Measurements from ENCODE around the gene KATNAL2. TPM values are rescaled to one million over a fixed set of nuclear protein-coding genes. Genes with fewer than 3 reads are reported as not detected.
A peak's percentile ranks its signal among the peaks of the same experiment; 100 is the strongest.

KATNAL2 gene
- total and polyA plus RNA-seq, 10 of the 15 experiments (the other 5 are each of a cell fraction or from before 2014, with no cell fraction given), result 0.20 to 2.4 (median 1.7) TPM

DNA sequence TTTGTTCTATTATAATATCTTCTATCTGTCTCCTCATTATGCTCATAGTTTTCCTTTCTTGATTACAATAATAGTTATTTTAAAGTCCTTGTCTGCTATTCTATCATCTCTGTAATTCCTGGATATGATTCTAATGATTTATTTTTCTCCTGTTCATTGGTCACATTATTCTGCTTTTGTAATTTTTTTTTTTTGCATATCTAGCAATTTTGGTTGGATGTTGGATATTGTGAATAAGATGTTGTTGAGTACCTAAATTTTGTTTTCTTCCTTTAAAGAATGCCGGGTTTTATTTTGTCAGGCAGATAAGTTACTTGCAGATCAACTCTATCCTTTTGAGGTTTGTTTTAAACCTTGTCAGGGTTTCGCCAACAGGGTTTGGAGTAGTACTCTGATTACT is 25.2 kb downstream of the KATNAL2 start (continued):
- TF ChIP-seq, protein P1, sequence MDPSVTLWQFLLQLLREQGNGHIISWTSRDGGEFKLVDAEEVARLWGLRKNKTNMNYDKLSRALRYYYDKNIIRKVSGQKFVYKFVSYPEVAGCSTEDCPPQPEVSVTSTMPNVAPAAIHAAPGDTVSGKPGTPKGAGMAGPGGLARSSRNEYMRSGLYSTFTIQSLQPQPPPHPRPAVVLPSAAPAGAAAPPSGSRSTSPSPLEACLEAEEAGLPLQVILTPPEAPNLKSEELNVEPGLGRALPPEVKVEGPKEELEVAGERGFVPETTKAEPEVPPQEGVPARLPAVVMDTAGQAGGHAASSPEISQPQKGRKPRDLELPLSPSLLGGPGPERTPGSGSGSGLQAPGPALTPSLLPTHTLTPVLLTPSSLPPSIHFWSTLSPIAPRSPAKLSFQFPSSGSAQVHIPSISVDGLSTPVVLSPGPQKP (IDR thresholded peaks at IDR 0.05; ENCODE audit: low read depth, low read length), result no peak
- no peak for TF ChIP-seq YY1 (IDR thresholded peaks at IDR 0.05; ENCODE audit: low read depth, low read length)
- no peak for TF ChIP-seq KDM1A (IDR thresholded peaks at IDR 0.05; ENCODE audit: borderline replicate concordance)
- no peak for TF ChIP-seq IRF4 (IDR thresholded peaks at IDR 0.05; ENCODE audit: low read depth, low read length)
- no peak for TF ChIP-seq SREBF2 (IDR thresholded peaks at IDR 0.05; ENCODE audit: low read length)
- no peak for TF ChIP-seq CREM (IDR thresholded peaks at IDR 0.05; ENCODE audit: low read depth)
- no peak for TF ChIP-seq ZNF217 (IDR thresholded peaks at IDR 0.05)
- no peak for TF ChIP-seq SIN3A (IDR thresholded peaks at IDR 0.05; ENCODE audit: low read depth, low read length)
- no peak for TF ChIP-seq JUND (IDR thresholded peaks at IDR 0.05; ENCODE audit: low read depth, low read length)
- TF ChIP-seq HDAC2 (IDR thresholded peaks at IDR 0.05), result no peak
- TF ChIP-seq FOXK2 (IDR thresholded peaks at IDR 0.05), result no peak

DNA sequence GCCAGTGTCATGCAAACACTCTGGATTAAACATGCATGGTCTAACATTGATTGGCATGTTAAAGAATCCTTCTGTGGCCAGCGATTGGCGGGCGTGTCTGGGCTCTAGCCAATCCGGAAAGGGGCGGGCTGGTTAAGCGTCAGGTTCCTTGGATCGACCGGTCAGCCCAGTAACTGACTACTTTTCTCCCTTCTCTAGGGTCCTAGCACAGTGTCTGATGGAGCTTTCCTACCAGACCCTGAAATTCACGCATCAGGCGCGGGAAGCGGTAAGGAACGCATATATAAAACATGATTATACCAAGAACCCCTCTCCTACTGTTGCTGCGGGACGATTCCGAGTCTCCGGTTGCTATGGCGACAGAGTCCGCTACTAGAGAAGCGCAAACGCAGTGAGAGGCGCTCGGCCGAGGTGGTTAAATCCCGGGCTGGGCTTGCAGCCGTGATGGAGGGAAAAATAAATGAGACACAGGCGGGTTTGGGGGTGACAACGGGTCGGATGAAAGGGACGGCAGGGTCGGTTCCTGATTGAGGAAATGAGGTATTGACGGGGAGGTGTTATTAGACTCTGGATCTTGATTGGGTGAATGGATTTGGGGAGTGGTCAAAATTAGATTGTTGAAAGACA is 29.4 kb downstream of the KATNAL2 start:
- Histone ChIP-seq H4K20me1 (ENCODE audit: control insufficient read depth, insufficient read depth) (no peaks in the 10 kb centered on the region), H3K27ac (ENCODE audit: control insufficient read depth, insufficient read depth) (no peak overlapping the region), H3K4me2 (ENCODE audit: control insufficient read depth, insufficient read depth) (peak overlapping the region; percentile 49), H3K4me3 (peak overlapping the region; percentile 75), H3K9me3 (replicated peaks; ENCODE audit: control insufficient read depth, insufficient read depth, low read length) (no peaks in the 10 kb centered on the region), H3K79me2 (ENCODE audit: control insufficient read depth, insufficient read depth, low read length) (no peaks in the 10 kb centered on the region), H3K36me3 (ENCODE audit: control insufficient read depth in 2 of 2, insufficient read depth in 2 of 2, low read length in 1 of 2) (no peaks in the 10 kb centered on the region), H2AFZ (ENCODE audit: control insufficient read depth, low read depth, low read length) (peak overlapping the region; percentile 90), H3K4me1 (ENCODE audit: control insufficient read depth, insufficient read depth, low read length) (no peaks in the 10 kb centered on the region), H3K27me3 (replicated peaks in 1 of 2; ENCODE audit: control insufficient read depth in 2 of 2, insufficient read depth in 2 of 2, low read length in 1 of 2) (no peaks in the 10 kb centered on the region; a peak in 1 of 4 replicates), H3K9ac (ENCODE audit: control insufficient read depth, insufficient read depth, low read length) (no peak overlapping the region)
- intact Hi-C loops (cut with micrococcal nuclease; ENCODE audit: unreplicated experiment), result no loop called here
- BruUV-seq (replicated peaks), result no TSS peak
- ATAC-seq (peak; percentile 98), FAIRE-seq (peak; percentile 97), DNase-seq (ENCODE audit: low read depth, low spot score) (no peak)
- CTCF ChIA-PET, result no interaction called here
- RAD21 ChIA-PET (ENCODE audit: unreplicated experiment), result no interaction called here
- POLR2A ChIA-PET, result no interaction called here
- SMC1A ChIA-PET (ENCODE audit: uncharacterized antibody, unreplicated experiment), result no interaction called here
- in situ Hi-C loops (cut with MboI), result no loop called here
- 2% methylated on average over 32 of the region's 32 CpGs for WGBS (ENCODE audit: insufficient coverage, insufficient replicate concordance, low lambda C conversion rate, missing lambda C conversion rate)
- TF ChIP-seq, protein P2, sequence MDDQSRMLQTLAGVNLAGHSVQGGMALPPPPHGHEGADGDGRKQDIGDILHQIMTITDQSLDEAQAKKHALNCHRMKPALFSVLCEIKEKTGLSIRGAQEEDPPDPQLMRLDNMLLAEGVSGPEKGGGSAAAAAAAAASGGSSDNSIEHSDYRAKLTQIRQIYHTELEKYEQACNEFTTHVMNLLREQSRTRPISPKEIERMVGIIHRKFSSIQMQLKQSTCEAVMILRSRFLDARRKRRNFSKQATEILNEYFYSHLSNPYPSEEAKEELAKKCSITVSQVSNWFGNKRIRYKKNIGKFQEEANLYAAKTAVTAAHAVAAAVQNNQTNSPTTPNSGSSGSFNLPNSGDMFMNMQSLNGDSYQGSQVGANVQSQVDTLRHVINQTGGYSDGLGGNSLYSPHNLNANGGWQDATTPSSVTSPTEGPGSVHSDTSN (IDR thresholded peaks at IDR 0.05; ENCODE audit: insufficient replicate concordance, low read depth, low read length), result peak; percentile 93
- TF ChIP-seq POU2F2 (IDR thresholded peaks at IDR 0.05; ENCODE audit: borderline replicate concordance, low read depth, low read length) (peak; percentile 53; the same call in 1 of the 3 replicates), TCF3 (IDR thresholded peaks at IDR 0.05; ENCODE audit: borderline replicate concordance, insufficient read depth, low read depth, low read length) (no peak), KDM1A (IDR thresholded peaks at IDR 0.05; ENCODE audit: borderline replicate concordance) (no peak), BMI1 (IDR thresholded peaks at IDR 0.05; ENCODE audit: borderline replicate concordance) (peak; percentile 89), SPI1 (IDR thresholded peaks at IDR 0.05; ENCODE audit: borderline replicate concordance, insufficient read depth, low read depth, low read length) (0 out of 2 replicates have a peak, but pooled peaks have one; percentile 3)
- TF ChIP-seq, protein P3, sequence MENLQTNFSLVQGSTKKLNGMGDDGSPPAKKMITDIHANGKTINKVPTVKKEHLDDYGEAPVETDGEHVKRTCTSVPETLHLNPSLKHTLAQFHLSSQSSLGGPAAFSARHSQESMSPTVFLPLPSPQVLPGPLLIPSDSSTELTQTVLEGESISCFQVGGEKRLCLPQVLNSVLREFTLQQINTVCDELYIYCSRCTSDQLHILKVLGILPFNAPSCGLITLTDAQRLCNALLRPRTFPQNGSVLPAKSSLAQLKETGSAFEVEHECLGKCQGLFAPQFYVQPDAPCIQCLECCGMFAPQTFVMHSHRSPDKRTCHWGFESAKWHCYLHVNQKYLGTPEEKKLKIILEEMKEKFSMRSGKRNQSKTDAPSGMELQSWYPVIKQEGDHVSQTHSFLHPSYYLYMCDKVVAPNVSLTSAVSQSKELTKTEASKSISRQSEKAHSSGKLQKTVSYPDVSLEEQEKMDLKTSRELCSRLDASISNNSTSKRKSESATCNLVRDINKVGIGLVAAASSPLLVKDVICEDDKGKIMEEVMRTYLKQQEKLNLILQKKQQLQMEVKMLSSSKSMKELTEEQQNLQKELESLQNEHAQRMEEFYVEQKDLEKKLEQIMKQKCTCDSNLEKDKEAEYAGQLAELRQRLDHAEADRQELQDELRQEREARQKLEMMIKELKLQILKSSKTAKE (IDR thresholded peaks at IDR 0.05; ENCODE audit: low read depth, poor library complexity, severe bottlenecking), result no peak
- TF ChIP-seq, protein P4, sequence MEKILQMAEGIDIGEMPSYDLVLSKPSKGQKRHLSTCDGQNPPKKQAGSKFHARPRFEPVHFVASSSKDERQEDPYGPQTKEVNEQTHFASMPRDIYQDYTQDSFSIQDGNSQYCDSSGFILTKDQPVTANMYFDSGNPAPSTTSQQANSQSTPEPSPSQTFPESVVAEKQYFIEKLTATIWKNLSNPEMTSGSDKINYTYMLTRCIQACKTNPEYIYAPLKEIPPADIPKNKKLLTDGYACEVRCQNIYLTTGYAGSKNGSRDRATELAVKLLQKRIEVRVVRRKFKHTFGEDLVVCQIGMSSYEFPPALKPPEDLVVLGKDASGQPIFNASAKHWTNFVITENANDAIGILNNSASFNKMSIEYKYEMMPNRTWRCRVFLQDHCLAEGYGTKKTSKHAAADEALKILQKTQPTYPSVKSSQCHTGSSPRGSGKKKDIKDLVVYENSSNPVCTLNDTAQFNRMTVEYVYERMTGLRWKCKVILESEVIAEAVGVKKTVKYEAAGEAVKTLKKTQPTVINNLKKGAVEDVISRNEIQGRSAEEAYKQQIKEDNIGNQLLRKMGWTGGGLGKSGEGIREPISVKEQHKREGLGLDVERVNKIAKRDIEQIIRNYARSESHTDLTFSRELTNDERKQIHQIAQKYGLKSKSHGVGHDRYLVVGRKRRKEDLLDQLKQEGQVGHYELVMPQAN (conservative IDR thresholded peaks at IDR 0.05), result 0 out of 2 replicates have a peak, but pooled peaks have one; percentile 52
